ENCODE results near the gene ASPG.

DNA sequence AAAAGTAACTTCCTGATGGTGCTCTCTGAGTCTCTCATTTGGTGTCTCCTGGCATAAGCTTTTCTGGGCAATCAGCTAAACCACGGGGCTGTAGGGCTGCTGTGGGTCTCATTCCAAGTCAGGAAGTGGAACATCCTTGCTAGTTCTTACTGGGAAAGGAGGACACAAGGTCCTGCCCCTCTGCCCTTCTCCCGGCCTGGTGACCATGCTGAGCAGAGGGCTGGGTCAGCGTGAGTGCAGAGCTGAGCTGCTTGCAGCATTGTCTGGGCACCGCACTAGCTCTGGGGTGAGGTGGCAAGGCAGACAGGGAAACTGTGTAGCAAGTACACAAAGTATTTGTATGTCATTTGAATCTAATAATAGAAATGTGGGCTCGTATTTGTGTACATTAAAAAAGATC, 45.0 kb upstream of the ASPG start:
- TF ChIP-seq, protein P1, sequence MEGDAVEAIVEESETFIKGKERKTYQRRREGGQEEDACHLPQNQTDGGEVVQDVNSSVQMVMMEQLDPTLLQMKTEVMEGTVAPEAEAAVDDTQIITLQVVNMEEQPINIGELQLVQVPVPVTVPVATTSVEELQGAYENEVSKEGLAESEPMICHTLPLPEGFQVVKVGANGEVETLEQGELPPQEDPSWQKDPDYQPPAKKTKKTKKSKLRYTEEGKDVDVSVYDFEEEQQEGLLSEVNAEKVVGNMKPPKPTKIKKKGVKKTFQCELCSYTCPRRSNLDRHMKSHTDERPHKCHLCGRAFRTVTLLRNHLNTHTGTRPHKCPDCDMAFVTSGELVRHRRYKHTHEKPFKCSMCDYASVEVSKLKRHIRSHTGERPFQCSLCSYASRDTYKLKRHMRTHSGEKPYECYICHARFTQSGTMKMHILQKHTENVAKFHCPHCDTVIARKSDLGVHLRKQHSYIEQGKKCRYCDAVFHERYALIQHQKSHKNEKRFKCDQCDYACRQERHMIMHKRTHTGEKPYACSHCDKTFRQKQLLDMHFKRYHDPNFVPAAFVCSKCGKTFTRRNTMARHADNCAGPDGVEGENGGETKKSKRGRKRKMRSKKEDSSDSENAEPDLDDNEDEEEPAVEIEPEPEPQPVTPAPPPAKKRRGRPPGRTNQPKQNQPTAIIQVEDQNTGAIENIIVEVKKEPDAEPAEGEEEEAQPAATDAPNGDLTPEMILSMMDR (IDR thresholded peaks at IDR 0.05; ENCODE audit: low read depth, low read length, poor library complexity, severe bottlenecking) = no peak
- no peak for TF ChIP-seq EZH2phosphoT487 (IDR thresholded peaks at IDR 0.05; ENCODE audit: borderline replicate concordance, low read length)

Measured in DOHH2 (cell line).